Keratinocyte (primary cell): ENCODE results near the gene NTSR1.

Experiments
- EZH2 ChIP-seq: IDR thresholded peaks from one replicate; pipeline ENCODE4 v1.6.1; 2012; ENCODE audit warnings: inconsistent platforms, mild to moderate bottlenecking, low read length, moderate library complexity
- TF ChIP-seq, protein P1 (sequence below), 3 experiments: IDR thresholded peaks in 1 of 3; conservative IDR thresholded peaks in 1 of 3; optimal IDR thresholded peaks in 1 of 3; 2 replicates in 2 of 3; 3 replicates in 1 of 3; pipeline versions ENCODE3 to v1.5.1; 2011; ENCODE audit warnings: low read length in 3 of 3, mild to moderate bottlenecking in 3 of 3, moderate library complexity in 2 of 3, control low read depth in 1 of 3, inconsistent platforms in 1 of 3; ENCODE audit not compliant: insufficient read depth in 2 of 3; ENCODE audit errors: extremely low read depth in 1 of 3

DNA sequence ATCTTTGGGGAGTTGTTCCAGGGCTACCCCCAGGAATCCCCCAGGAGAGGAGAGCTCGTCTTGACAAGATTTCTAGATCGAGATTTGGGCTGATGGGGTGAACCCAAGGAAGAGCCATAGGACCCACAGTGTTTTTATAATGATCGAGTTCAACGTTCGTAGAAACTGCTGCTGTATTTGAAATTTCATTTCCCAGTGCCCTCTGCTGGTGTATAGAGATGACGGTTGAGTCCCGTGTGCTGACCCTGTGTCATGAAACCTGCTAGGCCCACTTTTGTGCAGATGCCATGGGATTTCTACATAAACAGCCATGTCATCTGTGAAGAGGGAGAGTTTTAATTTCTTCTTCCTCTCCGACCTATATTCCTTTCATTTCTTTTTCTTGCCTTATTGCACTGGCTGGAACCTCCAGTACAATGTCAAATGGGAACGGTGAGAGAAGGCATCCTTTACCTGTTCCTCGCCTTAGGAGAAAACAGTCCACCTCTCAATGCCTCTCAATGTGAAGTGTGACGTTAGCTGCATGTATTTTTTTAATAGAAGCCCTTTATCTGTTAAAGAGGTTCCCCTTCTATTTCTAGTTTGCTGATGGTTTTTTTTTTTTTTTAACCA lies 28.6 kb upstream of the NTSR1 start:
- TF ChIP-seq, protein P1, sequence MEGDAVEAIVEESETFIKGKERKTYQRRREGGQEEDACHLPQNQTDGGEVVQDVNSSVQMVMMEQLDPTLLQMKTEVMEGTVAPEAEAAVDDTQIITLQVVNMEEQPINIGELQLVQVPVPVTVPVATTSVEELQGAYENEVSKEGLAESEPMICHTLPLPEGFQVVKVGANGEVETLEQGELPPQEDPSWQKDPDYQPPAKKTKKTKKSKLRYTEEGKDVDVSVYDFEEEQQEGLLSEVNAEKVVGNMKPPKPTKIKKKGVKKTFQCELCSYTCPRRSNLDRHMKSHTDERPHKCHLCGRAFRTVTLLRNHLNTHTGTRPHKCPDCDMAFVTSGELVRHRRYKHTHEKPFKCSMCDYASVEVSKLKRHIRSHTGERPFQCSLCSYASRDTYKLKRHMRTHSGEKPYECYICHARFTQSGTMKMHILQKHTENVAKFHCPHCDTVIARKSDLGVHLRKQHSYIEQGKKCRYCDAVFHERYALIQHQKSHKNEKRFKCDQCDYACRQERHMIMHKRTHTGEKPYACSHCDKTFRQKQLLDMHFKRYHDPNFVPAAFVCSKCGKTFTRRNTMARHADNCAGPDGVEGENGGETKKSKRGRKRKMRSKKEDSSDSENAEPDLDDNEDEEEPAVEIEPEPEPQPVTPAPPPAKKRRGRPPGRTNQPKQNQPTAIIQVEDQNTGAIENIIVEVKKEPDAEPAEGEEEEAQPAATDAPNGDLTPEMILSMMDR (optimal IDR thresholded peaks at IDR 0.05 in 1 of 3, IDR thresholded peaks at IDR 0.05 in 1 of 3, conservative IDR thresholded peaks at IDR 0.05 in 1 of 3; ENCODE audit: extremely low read depth in 1 of 3, insufficient read depth in 2 of 3, low read length in 3 of 3): no peak
- TF ChIP-seq EZH2: no peak
